ENCODE results near the gene PLXDC2.

Gene PLXDC2

DNA sequence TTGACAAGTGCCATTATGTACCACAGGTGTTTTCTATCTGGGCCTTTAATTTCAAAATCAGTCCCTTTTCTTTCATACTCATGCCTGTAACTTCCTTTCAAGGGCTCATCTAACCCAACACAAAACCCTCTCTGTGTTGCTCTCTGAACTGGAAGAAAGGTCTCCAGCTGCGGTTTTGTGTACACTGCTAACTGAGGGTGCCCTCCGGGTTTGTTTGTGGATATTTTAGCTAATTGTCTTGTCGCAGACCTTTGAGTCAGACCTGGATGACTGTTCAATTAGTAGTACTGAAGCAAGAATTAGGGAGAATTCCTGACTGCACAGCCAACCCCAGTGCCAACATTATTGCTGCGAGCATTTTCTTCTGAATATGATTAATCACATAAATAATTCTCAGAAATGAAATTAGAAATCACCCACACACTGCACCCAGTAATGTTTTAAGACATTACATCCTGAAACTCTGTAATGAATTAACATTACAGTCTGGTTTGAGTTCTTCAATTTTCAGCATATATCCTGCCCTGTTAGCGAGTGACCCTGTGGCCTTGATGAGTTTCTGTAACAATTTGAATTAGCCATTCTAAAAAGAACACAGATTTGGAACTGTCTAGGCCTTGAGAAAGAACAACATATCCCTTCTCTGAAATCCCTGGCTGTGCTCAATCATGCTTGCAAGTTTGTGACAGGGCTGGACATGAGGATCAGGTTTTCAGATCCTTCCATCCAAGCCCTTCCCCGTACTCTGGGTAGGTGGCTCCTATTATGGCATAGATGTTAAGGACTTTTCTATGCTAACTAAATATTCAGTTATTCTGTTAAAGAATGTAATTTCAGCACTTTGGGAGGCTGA, 460.1 kb downstream of the PLXDC2 start:
- no peak for DNase-seq (ENCODE audit: low read depth)

DNA sequence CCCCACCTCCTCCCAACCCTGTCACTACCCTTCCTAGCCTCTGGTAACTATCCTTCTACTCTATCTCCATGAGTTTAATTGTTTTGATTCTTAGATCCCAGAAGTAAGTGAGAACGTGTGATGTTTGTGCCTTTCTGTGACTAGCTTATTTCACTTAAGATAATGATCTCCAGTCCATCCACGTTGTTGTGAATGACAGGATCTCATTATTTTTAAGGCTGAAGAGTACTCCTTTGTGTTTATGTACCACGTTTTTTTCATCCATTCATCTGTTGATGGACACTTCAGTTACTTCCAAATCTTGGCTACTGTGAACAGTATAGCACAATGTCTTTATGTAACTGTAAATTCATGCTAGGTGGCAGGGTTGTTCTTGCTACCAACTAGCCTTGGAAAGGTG, 461.6 kb downstream of the PLXDC2 start:
- no peak for DNase-seq (ENCODE audit: low read depth)

DNA sequence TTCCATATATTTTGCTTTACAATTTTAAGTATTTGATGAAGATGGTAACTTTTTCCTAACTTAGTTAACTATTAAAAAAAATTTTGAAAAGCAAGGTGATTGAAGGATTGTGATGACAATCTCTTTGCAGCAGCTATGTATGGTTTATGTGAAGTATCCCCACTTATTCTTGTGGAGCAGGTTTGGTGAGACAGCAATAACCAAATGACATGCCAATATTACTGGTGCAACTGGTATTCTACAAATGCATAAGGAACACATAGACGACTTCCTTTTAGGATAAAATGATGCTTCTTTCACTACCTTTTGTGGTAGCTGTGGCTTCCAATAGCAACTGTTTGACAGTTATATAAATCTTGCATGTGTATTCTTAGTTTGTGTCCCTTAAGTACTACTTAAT, 465.3 kb downstream of the PLXDC2 start:
- DNase-seq (ENCODE audit: low read depth): no peak

DNA sequence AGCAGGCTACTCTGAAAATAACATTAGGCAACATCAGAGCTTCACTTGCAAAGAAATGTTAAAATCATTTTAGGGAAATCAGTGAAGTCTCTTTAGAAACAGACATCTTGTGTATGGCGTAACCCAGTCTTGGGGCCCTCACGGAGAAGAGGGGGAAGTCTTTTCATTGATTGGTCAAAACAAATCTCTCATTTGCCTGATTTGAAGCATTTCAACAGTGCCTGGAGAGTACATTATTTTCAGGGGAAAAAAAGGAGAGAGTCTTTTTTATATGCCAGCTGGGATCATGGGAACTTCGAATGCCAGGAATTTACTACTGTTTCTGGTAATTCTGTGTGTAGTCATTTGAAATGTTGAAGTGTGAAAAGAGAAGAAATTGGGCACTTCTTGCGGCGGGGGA, 471.4 kb downstream of the PLXDC2 start:
- no peak for DNase-seq (ENCODE audit: low read depth)

DNA sequence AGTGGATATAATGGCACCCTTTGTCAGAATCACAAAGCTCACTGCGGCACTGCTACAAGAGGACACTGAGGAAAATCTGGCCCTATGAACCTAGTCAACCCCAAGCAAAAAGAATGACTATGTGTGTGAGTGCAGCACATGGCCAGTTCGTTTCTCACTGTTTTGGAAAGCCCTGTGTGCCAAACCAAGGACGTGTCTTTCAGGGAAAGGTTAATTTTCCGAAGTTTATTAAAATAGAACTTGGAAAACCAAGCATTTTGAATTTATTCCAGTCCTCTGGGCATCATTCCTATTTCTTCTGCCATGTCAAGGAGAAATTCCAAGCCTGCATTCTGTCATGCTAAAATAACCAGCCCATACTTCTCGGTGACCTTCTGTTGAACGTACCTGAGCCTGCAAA, 471.8 kb downstream of the PLXDC2 start:
- DNase-seq (ENCODE audit: low read depth): no peak

DNA sequence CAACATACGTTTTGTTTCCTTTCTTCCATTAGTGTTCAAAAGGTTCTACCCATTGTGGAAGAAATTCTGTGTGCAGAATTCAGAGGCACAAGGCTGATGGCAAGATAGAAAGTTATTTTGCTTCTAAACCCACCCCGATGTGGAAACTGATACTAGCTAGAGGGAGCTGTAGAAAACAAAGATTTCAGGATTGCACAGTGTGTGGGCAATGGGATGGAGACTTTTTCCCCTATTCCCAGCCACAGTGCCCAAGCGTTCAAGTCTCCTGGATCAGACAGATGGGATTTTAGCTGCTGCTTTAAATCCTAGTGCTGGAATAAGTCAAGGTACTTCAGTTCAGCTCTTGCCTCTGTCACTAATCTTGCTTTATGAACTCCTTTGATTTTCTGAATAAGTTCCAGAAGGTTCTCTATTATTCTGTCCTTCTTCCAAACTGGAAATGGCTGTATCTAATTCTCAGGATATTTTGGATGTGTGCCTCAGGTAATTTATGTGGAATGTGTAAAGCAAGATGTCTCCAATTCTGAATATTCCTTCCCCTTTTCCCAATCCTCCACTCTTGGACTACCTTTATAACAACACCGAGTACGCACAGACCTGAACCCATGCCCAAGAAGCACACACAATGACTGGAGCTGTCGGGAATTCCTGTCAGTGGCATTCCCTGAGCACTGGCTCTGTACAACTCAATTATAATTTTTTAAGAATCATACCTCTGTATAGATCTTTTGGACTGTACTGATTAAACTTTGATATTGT, 473.0 kb downstream of the PLXDC2 start:
- DNase-seq (ENCODE audit: low read depth): no peak

DNA sequence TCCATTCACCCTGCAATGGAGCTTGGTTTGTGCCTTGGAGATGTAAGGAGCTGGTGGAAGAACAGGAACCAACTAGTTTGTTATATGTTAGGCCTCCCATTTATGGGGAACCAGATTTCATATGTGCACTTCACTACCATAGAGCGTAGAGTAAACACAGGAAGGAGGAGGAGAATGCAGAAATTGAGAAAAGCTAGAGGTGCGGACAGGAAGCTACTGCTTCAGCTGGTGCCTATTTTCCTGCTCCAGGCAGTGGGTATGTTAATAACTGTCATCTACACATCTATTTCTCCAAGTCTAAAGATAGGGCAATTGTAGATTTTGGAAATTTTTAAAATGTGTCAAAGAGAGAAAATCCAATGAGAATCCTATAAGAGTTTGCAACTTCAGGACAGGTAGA, 482.2 kb downstream of the PLXDC2 start:
- DNase-seq (ENCODE audit: low read depth): no peak

DNA sequence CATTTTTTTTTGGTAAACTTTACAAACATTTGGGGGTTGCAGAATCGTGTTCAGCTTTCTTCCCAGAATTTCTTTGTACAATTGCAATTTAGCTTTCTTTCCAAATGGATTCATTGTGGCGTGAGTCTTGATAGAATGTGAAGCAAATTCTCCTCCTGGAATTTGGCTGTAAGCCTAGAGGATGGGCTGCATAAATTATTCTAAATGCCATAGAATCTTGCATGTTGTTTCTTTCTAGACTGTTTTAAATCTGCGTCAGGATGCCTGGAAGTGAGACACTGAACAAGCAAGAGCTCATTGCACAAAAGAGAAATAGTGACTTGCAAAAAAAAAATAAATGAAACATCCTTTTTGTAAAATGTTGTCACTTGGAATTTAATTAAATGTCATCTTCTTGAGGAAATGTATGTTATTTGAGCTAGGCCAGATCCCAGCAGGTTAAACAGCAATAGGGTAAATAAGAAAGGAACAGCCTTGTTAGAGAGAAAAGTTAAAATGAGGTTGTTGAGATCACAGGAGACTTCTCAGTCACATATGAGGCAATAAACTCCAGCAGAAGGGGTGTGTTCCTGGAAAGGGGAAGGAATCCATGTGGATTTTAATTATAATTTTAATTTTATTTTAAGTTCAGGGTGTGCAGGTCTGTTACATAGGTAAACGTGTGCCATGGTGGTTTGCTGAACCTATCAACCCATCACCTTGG, 483.0 kb downstream of the PLXDC2 start:
- DNase-seq (ENCODE audit: low read depth): no peak

DNA sequence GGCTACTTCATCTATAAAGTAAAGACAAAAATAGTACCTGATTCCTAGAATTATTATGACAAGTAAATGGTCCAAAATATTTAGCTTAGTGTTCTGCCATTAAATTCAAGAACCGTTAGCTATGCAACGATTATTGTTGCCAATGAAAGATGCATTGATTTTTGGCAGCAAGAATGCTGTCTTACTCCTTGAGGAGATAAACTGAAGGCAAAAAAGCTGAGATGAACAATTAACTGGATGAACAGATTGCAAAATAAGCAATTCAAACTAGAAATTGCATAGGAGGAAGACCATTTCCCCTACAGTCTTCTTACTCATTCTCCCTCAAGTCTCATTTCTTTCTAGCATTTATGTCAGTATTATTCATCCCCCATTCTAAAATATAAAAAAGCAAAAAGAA, 484.5 kb downstream of the PLXDC2 start:
- DNase-seq (ENCODE audit: low read depth): no peak

DNA sequence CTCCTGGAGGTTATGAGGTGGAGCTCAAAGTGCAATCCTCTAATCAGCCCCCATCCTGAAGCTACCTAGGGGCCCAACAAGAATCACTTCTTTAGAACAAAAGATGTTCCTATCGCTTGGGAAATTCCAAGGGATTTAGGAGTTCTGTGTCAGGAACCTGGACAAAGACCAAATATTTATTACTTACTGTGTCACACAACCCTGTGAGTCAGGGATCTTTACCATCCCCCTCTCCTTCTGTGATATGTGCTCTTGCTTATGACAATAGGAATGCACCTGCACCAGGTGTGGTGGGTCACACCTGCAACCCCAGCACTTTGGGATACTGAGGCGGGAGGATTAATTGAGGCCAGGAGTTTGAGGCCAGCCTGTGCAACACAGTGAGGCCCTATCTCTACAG, 485.8 kb downstream of the PLXDC2 start:
- DNase-seq (ENCODE audit: low read depth): no peak

DNA sequence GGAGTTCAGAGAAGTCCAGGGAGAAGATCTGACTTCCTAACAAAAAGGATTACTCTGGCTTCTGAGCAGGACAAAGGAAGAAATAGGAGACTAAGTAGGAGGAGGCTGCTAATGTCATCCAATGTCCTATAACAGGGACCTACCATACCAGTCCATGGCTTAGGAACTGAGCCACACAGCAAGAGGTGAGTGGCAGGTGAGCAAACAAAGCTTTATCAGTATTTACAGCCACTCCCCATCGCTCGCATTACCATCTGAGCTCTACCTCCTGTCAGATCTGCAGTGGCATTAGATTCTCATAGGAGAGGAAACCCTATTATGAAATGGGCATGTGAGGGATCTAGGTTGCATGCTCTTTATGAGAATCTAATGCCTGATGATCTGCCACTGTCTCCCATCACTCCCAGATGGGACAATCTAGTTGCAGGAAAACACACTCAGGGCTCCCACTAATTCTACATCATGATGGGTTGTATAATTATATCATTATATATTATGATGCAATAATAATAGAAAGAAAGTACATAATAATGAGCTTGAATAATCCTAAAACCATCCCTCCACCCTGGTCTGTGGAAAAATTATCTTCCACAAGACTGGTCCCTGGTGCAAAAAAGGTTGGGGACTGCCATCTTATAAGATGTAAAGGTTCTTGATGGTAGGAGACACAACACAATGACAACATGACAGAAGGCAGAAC, 487.4 kb downstream of the PLXDC2 start:
- DNase-seq (ENCODE audit: low read depth): no peak

DNA sequence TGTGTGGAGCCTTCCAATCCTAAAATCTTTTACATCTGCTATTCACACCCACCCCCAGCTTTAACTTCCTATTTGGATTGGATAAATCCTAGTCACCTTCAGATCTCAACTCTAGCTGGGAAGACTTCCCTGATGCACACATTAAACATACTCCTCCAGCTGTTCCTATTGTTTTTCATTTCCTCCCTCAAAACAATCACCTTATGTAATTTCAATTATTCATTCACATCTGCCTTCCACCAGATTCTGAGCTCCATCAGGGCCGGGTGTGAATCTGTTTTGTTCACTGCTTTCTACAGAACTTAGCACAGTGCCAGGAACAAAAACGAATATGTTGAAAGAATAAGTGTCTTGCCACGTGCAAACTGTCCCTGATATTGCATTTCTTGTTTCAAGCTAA, 497.4 kb downstream of the PLXDC2 start:
- DNase-seq (ENCODE audit: low read depth): no peak

DNA sequence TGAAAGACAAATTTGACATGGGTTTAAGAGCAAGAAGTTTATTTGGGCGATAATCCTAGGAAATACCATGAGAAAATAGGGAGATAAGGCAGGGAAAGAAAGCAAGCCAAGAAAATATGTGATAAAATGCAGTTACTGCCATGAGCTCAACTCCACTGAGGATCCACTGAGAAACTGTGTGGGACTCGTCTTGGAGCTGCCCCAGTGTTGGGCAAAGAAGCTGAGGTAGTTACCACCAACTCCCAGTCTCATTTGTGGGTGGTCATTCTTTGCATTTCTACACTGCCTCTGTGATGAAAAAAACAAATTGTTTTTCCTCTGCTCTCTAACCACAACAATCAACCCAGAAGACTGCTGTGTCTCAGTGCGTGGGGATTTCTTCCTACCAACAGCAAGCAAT, 498.2 kb downstream of the PLXDC2 start:
- DNase-seq (ENCODE audit: low read depth): no peak

DNA sequence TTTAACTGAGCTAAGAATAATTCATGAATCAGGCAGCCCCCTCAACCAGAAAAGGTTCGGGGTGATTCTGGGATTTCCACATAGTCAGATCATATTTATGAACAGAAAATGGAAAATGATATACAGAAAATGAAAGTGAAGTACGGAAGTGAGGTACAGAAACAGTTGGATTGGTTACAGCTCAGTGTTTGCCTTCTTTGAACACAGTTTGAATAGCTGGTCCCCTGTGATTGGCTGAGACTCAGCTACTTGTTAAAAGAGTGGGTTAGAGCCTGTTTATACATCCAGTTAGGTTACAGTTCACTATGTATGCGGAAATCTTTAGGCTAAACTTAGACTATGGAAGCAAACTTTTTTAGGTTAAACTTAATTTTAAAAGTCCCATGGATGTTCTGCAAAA, 511.7 kb downstream of the PLXDC2 start:
- DNase-seq (ENCODE audit: low read depth): no peak

DNA sequence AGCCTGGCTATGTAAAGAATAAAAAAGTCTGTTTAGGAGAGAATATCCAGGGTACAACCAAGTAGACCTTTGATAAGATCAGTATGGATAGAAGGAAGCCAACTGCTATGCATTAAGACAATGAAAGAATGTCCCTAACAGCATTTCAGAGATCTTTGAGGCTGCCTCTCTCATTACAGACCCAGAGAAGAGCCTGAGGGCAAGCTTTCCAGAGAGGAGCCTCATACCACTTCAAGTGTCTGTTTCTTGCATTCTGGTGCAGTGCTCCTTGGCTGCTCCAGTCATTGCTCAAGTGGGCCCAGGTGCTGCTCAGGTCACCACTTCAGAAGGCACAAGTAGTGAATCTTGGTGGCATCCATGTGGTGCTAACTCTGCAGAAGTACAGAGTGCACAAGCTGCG, 514.0 kb downstream of the PLXDC2 start:
- no peak for DNase-seq (ENCODE audit: low read depth)

DNA sequence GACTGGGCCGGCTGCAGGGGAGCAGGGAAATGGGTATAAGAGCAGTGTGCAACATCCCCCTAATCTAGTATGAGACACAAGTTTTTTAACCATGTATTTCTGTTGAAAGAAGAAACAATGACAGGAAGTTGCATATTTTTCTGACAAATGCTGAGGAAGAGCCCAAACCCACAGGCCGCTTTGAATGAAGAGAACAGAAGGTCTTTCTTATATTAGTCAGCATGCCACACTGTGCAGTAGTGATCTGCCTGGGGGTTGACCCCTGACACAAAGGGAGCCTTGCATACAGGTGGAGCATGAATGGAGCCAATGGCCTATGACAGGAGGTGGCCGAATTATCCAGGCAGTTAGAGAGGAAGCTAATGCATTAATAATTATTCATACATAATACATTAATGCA, 518.3 kb downstream of the PLXDC2 start:
- no peak for DNase-seq (ENCODE audit: low read depth)

All from stromal cell of bone marrow (primary cell).